HG03025 (cell line): ENCODE results near the gene BACH2.
A peak's percentile ranks its signal among the peaks of the same experiment; 100 is the strongest.
"Not testable (repeated sequence)": the region's sequence is repeated elsewhere in the genome, so short reads cannot be mapped to it uniquely, and the experiment has no call there.

ENCODE experiments used
- ATAC-seq: cut with Tn5 transposase; IDR thresholded peaks from one replicate; pipeline ENCODE4 v1.9.1; 2021; ENCODE audit warnings: mild to moderate bottlenecking, moderate library complexity; ENCODE audit not compliant: unreplicated experiment, low FRiP score

The BACH2 gene

GRCh38 chr6:90296341-90297114, at the start of gene BACH2:
Gene BACH2 (minus strand): TSS chr6:90296843. CDS start chr6:90008844, 287,999 bp downstream.
- peak; percentile 68 for ATAC-seq

- ATAC-seq: no peak
Observed at GRCh38 chr6:90343576-90343975, 46.9 kb upstream of the BACH2 start.

GRCh38 chr6:90338409-90338808, 41.8 kb upstream of the BACH2 start:
- no peak for ATAC-seq

GRCh38 chr6:90336388-90336947, 39.8 kb upstream of the BACH2 start:
- ATAC-seq: no peak

GRCh38 chr6:90333928-90334327, 37.3 kb upstream of the BACH2 start:
- no peak for ATAC-seq

GRCh38 chr6:90332978-90333543, 36.4 kb upstream of the BACH2 start:
- ATAC-seq: not testable (repeated sequence)

GRCh38 chr6:90329386-90330077, 32.9 kb upstream of the BACH2 start:
- ATAC-seq: no peak

- no peak for ATAC-seq
Observed at GRCh38 chr6:90328004-90328403, 31.4 kb upstream of the BACH2 start.

- no peak for ATAC-seq
Observed at GRCh38 chr6:90326404-90327057, 29.9 kb upstream of the BACH2 start.

- no peak for ATAC-seq
Observed at GRCh38 chr6:90323706-90324105, 27.1 kb upstream of the BACH2 start.

GRCh38 chr6:90322976-90323474, 26.4 kb upstream of the BACH2 start:
- no peak for ATAC-seq

- no peak for ATAC-seq
Observed at GRCh38 chr6:90319979-90320685, 23.5 kb upstream of the BACH2 start.

GRCh38 chr6:90319044-90319443, 22.4 kb upstream of the BACH2 start:
- ATAC-seq: no peak

GRCh38 chr6:90315986-90316385, 19.3 kb upstream of the BACH2 start:
- ATAC-seq: no peak

- ATAC-seq: no peak
Observed at GRCh38 chr6:90315354-90315950, 18.8 kb upstream of the BACH2 start.

GRCh38 chr6:90314514-90314913, 17.9 kb upstream of the BACH2 start:
- ATAC-seq: no peak

- ATAC-seq: no peak
Observed at GRCh38 chr6:90311569-90311968, 14.9 kb upstream of the BACH2 start.

- no peak for ATAC-seq
Observed at GRCh38 chr6:90305800-90306448, 9.3 kb upstream of the BACH2 start.

GRCh38 chr6:90304308-90304707, 7.7 kb upstream of the BACH2 start:
- no peak for ATAC-seq
